Measurements from ENCODE around the gene HHAT. TPM values are rescaled to one million over a fixed set of nuclear protein-coding genes. Genes with fewer than 3 reads are reported as not detected.

Gene HHAT
- total RNA-seq, 1 experiment from 2014 or later: 1.0 TPM

- no peak for DNase-seq
- no peaks in the 10 kb centered on the region for H3K36me3 ChIP-seq (replicated peaks; ENCODE audit: control insufficient read depth, insufficient read depth, low read length)
- no peak overlapping the region for H3K4me3 ChIP-seq (ENCODE audit: insufficient read depth, low read depth, low read length)
- H3K27me3 ChIP-seq (ENCODE audit: control insufficient read depth, insufficient read depth, low read length): no peaks in the 10 kb centered on the region
These were observed 347.8 kb downstream of the HHAT start for GRCh38 chr1:210676539-210676938.

- no peaks in the 10 kb centered on the region for H3K36me3 ChIP-seq (replicated peaks; ENCODE audit: control insufficient read depth, insufficient read depth, low read length)
- no peaks in the 10 kb centered on the region for H3K27me3 ChIP-seq (ENCODE audit: control insufficient read depth, insufficient read depth, low read length)
- no peak for DNase-seq
- no peak overlapping the region for H3K4me3 ChIP-seq (ENCODE audit: insufficient read depth, low read depth, low read length)
These were observed 348.8 kb downstream of the HHAT start for GRCh38 chr1:210677533-210677932.

GRCh38 chr1:210678306-210678705 is 349.6 kb downstream of the HHAT start:
- H3K36me3 ChIP-seq (replicated peaks; ENCODE audit: control insufficient read depth, insufficient read depth, low read length): no peaks in the 10 kb centered on the region
- H3K4me3 ChIP-seq (ENCODE audit: insufficient read depth, low read depth, low read length): no peak overlapping the region
- no peaks in the 10 kb centered on the region for H3K27me3 ChIP-seq (ENCODE audit: control insufficient read depth, insufficient read depth, low read length)
- DNase-seq: no peak

GRCh38 chr1:210681158-210681557 is 352.5 kb downstream of the HHAT start:
- H3K36me3 ChIP-seq (replicated peaks; ENCODE audit: control insufficient read depth, insufficient read depth, low read length): no peaks in the 10 kb centered on the region
- no peaks in the 10 kb centered on the region; the same call in 1 of the 2 replicates for H3K27me3 ChIP-seq (ENCODE audit: control insufficient read depth, insufficient read depth, low read length)
- H3K4me3 ChIP-seq (ENCODE audit: insufficient read depth, low read depth, low read length): no peak overlapping the region
- DNase-seq: no peak

GRCh38 chr1:210683403-210684047 is 354.8 kb downstream of the HHAT start:
- H3K27me3 ChIP-seq (ENCODE audit: control insufficient read depth, insufficient read depth, low read length): no peaks in the 10 kb centered on the region; the same call in 1 of the 2 replicates
- no peak overlapping the region for H3K4me3 ChIP-seq (ENCODE audit: insufficient read depth, low read depth, low read length)
- H3K36me3 ChIP-seq (replicated peaks; ENCODE audit: control insufficient read depth, insufficient read depth, low read length): no peaks in the 10 kb centered on the region
- no peak for DNase-seq

GRCh38 chr1:210684466-210685294 is 356.0 kb downstream of the HHAT start:
- Histone ChIP-seq H3K4me3 (ENCODE audit: insufficient read depth, low read depth, low read length) (no peak overlapping the region), H3K27me3 (ENCODE audit: control insufficient read depth, insufficient read depth, low read length) (no peaks in the 10 kb centered on the region; the same call in 1 of the 2 replicates), H3K36me3 (replicated peaks; ENCODE audit: control insufficient read depth, insufficient read depth, low read length) (no peaks in the 10 kb centered on the region)
- DNase-seq: no peak

GRCh38 chr1:210685295-210685650 is 356.6 kb downstream of the HHAT start:
- no peak overlapping the region for H3K4me3 ChIP-seq (ENCODE audit: insufficient read depth, low read depth, low read length)
- H3K27me3 ChIP-seq (ENCODE audit: control insufficient read depth, insufficient read depth, low read length): no peaks in the 10 kb centered on the region; the same call in 1 of the 2 replicates
- DNase-seq: no peak
- H3K36me3 ChIP-seq (replicated peaks; ENCODE audit: control insufficient read depth, insufficient read depth, low read length): no peaks in the 10 kb centered on the region

- no peak for DNase-seq
- H3K27me3 ChIP-seq (ENCODE audit: control insufficient read depth, insufficient read depth, low read length): no peaks in the 10 kb centered on the region; the same call in 1 of the 2 replicates
- no peaks in the 10 kb centered on the region for H3K36me3 ChIP-seq (replicated peaks; ENCODE audit: control insufficient read depth, insufficient read depth, low read length)
- no peak overlapping the region for H3K4me3 ChIP-seq (ENCODE audit: insufficient read depth, low read depth, low read length)
These were observed 358.1 kb downstream of the HHAT start for GRCh38 chr1:210686841-210687240.

GRCh38 chr1:210687582-210688279 is 359.0 kb downstream of the HHAT start:
- no peak for DNase-seq
- Histone ChIP-seq H3K4me3 (ENCODE audit: insufficient read depth, low read depth, low read length) (no peak overlapping the region), H3K36me3 (replicated peaks; ENCODE audit: control insufficient read depth, insufficient read depth, low read length) (no peaks in the 10 kb centered on the region), H3K27me3 (ENCODE audit: control insufficient read depth, insufficient read depth, low read length) (no peaks in the 10 kb centered on the region; the same call in 1 of the 2 replicates)

GRCh38 chr1:210688512-210689234 is 360.0 kb downstream of the HHAT start:
- Histone ChIP-seq H3K36me3 (replicated peaks; ENCODE audit: control insufficient read depth, insufficient read depth, low read length) (no peaks in the 10 kb centered on the region), H3K4me3 (ENCODE audit: insufficient read depth, low read depth, low read length) (no peak overlapping the region), H3K27me3 (ENCODE audit: control insufficient read depth, insufficient read depth, low read length) (no peaks in the 10 kb centered on the region; the same call in 1 of the 2 replicates)
- DNase-seq: no peak

- DNase-seq: no peak
- Histone ChIP-seq H3K4me3 (ENCODE audit: insufficient read depth, low read depth, low read length) (no peak overlapping the region), H3K36me3 (replicated peaks; ENCODE audit: control insufficient read depth, insufficient read depth, low read length) (no peaks in the 10 kb centered on the region), H3K27me3 (ENCODE audit: control insufficient read depth, insufficient read depth, low read length) (no peaks in the 10 kb centered on the region; the same call in 1 of the 2 replicates)
These were observed 361.1 kb downstream of the HHAT start for GRCh38 chr1:210689826-210690225.

GRCh38 chr1:210690236-210690635 is 361.5 kb downstream of the HHAT start:
- no peak for DNase-seq
- H3K4me3 ChIP-seq (ENCODE audit: insufficient read depth, low read depth, low read length): no peak overlapping the region
- H3K36me3 ChIP-seq (replicated peaks; ENCODE audit: control insufficient read depth, insufficient read depth, low read length): no peaks in the 10 kb centered on the region
- no peaks in the 10 kb centered on the region; the same call in 1 of the 2 replicates for H3K27me3 ChIP-seq (ENCODE audit: control insufficient read depth, insufficient read depth, low read length)

- no peak for DNase-seq
- Histone ChIP-seq H3K36me3 (replicated peaks; ENCODE audit: control insufficient read depth, insufficient read depth, low read length) (no peaks in the 10 kb centered on the region), H3K27me3 (ENCODE audit: control insufficient read depth, insufficient read depth, low read length) (no peaks in the 10 kb centered on the region), H3K4me3 (ENCODE audit: insufficient read depth, low read depth, low read length) (no peak overlapping the region)
These were observed 362.4 kb downstream of the HHAT start for GRCh38 chr1:210691039-210691610.

- no peak overlapping the region for H3K4me3 ChIP-seq (ENCODE audit: insufficient read depth, low read depth, low read length)
- DNase-seq: no peak
- H3K27me3 ChIP-seq (ENCODE audit: control insufficient read depth, insufficient read depth, low read length): no peaks in the 10 kb centered on the region
- H3K36me3 ChIP-seq (replicated peaks; ENCODE audit: control insufficient read depth, insufficient read depth, low read length): no peaks in the 10 kb centered on the region
These were observed 364.1 kb downstream of the HHAT start for GRCh38 chr1:210692796-210693195.

Measured in H7 (cell line).